ENCODE measurements around the gene TMEM209.

DNA sequence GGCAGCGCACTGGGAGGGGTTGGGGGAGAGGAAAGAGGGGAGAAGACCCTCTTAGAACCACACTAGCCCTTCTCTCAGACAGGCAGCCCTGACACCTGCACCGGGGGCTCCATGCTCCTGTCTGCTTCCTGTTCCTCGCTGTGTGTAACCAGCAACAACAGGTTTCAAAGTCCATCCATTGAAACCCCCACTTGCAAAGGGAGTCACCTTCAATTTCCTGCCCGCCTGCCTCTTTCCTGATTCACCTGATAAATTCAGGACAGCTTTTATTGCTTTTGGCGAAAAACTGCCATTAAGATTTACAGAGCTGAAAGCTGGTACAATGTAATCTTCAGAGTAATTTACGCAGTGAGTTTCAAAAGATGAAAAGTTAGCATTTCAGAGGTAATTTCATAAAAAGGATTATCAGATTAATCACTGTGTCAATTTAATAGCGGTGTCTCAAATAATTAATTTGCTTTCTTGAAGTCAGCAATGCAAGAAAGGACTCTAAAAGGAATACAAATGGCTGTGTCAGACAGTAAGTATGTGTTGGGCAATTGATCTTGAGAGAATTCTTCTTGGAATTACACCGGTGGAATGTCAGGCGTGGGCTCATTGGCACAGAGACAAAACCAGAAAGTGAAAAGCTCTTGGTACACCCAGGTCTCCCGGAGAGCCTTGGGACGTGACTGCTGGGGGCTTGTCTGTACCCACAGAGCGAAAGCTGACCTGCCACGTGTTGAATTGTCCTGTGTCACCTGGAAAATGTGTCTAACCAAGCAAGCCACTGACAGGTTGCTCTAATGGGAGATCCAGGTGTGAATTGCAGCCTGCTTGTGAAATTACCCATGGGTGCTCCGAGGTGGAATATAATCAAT, 60.7 kb downstream of the TMEM209 start:
- TF ChIP-seq EZH2phosphoT487 (IDR thresholded peaks at IDR 0.05; ENCODE audit: insufficient read depth, low read depth) (no peak), EZH2 (IDR thresholded peaks at IDR 0.05; ENCODE audit: insufficient read depth, poor library complexity, severe bottlenecking) (no peak)
